Measurements from ENCODE around the gene TMX1. TPM values are rescaled to one million over a fixed set of nuclear protein-coding genes. Genes with fewer than 3 reads are reported as not detected.

Gene TMX1
- total and polyA plus RNA-seq, 2 of the 8 experiments (the other 6 are each of a cell fraction or from before 2014, with no cell fraction given): 26.6 to 84.0 TPM

- TF ChIP-seq CHD7 (IDR thresholded peaks at IDR 0.05; ENCODE audit: insufficient replicate concordance, low read length) (no peak), SIN3A (conservative IDR thresholded peaks at IDR 0.05 in 1 of 2, IDR thresholded peaks at IDR 0.05 in 1 of 2; ENCODE audit: low read depth in 1 of 2, low read length in 2 of 2) (no peak), HDAC6 (IDR thresholded peaks at IDR 0.05; ENCODE audit: low read depth, low read length) (no peak), EZH2 (IDR thresholded peaks at IDR 0.05; ENCODE audit: low read depth, low read length, severe bottlenecking) (no peak)
These were observed 14.3 kb upstream of the TMX1 start (continued) for GRCh38 chr14:51225751-51226150.

All from H1 (cell line).